SHP77 (cell line): Measurements from ENCODE around the gene ELMO1.

Source experiments
- DNase-seq, 2 experiments: peaks; one replicate each; lab custom pipeline; 2025; lab: John Stamatoyannopoulos, UW

The ELMO1 gene

DNA sequence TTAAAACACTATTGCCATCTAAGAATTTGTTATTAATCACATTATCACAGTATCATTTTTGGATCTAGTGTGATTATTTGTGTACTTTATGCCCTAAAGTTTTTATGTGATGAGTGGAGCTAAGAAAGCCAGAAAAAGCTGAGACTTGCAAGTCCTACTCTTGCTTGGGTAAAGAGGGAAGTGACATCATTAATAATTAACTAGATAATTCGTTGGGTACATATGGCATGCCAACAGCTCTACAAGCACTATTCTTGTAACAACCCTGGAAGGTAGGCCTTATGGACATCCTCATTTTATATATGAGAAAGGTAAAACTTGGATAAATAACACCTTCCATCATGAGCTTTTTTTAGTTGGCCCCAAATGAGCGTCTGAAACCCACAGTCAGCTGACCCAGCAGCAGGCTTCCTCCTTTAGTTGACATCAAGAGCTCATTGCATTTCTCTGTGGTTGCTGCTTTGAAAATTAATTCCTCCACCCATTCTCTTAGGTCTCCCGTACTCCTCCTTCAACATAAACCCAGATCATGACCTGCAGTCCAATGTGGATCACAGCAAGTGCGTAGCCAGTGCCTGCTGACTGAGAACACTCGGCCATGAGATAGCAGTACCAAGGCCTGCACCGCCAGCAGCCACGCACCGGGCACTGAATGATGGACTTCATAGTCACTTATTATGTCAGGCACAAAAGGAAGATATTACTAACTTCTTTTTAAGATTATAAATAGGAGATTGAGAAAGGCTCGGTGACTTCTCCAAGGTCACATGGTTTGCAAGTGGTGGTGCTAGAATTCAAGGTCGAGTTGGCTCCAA, 432.4 kb downstream of the ELMO1 start:
- DNase-seq: no peak

DNA sequence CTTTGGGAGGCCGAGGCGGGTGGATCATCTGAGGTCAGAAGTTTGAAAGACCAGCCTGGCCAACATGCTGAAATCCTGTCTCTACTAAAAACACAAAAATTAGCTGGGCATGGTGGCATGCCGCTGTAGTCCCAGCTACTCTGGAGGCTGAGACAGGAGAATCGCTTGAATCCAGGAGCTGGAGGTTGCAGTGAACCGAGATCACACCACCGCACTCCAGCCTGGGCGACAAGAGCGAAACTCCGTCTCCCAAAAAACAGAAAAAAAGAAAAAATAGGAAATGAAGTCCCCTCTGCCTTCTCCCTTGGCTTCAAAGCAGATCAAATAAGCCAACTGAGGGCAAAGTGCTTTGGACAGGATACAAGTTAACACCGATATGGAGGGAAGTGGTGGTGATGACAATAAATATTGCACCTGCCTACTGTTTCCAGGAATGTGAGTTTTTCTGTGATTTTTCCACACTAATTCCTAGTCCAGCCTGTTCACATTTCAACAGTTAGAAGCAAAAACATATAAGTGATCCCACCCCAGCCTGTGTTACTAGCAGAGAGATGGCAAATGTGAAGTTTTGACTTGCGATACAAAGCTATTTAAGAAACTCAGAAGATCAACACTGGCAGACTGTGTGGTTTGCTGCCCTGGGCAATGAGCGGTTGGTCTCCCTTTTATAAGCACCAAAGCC, 433.2 kb downstream of the ELMO1 start:
- DNase-seq: no peak

DNA sequence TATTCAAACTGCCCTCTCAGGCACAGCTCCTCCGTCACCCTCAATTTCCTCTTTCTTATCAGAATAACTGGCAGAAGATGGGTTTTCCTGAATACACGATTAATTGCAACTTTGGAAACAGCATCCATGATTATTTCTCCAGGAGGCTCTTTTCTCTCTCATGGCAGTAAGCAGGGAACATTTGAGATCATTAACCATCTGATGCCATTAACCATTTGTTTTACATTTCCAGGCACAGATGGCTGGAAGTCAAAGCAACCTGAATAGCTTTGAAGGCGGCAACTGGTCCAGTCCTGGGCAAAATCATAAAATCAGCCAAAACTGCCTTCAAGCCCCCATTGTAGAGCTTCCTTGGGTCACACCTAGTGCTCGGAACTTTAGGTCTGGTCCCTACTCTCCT, 434.9 kb downstream of the ELMO1 start:
- DNase-seq: no peak

DNA sequence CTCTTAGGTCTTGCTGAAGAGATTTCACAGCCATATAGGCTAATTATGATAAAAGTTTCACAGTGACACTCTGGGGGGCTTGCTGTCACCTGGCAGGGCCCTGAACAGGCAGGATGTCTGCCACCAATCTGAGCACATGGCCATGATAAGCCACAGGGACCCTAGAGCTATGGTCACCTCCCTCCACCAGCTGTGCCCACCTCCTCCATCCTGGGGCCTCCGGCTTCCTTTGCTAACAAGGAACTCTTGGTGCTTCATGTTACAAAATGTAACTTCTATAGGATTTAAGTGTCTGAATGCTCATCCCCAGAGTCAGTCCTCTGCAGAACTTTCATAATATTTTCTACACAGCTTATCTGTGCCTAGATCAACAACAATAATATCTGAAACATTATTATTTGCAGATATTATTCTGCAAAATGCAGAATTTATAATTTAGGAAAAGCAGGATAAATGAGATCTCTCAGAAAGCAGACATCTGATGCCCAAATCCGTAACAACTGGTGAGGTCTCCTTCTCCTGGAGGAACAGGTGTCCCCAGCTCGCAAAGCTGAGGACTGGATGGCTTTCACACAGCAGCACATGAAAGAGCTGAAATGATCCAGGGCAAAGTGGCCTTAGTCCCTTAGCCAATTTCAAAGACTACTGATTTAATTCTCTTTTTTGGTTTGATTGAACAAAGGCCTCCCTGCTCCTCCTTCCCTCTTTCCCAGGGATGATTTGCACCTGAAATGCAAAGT, 437.3 kb downstream of the ELMO1 start:
- no peak for DNase-seq

DNA sequence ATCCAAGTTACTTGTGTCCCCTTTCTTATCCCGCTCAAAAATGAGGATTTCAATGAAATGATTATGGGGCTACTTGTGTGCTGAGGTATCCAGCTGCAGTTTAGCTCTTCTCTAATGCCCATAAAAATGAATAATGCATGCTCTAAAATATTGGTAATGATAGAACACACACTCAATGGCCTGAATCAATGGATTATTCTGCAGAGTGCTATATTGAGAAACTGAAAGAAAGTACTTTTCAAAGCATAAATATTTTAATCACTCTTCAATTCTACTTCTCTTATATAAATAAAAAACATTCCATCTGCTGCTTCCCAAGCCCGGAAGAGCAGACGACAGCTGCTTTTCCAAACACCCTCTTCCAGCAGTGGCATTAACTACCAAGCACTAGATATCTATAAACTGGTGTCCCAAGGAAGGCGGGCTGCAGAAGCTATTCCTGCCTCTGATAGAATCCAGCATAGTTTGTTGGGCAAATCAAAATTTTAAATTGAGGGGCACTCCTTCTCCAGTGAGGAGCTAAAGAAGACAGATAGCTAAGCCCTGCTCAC, 439.5 kb downstream of the ELMO1 start:
- peak in 1 of 2 experiments; percentile 33 for DNase-seq

DNA sequence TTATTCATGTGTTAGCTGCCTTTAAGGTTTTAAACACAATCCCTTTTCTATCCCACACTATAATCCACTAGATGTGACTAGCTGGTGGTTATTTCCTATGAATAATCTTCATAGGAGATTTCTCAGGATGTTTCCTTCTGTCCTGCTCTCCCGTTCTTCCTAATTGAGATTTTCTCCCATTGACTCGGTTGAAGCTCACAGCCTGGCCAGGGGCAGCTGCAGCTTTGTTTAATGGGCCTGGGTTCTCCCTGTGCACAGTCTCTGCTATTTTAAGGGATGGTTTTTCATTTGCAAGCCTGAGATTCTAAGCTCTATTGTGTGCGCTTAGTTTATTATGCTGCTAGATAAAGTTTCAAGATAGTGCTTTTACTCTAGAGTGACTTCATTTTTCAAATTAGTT, 441.0 kb downstream of the ELMO1 start:
- no peak for DNase-seq

DNA sequence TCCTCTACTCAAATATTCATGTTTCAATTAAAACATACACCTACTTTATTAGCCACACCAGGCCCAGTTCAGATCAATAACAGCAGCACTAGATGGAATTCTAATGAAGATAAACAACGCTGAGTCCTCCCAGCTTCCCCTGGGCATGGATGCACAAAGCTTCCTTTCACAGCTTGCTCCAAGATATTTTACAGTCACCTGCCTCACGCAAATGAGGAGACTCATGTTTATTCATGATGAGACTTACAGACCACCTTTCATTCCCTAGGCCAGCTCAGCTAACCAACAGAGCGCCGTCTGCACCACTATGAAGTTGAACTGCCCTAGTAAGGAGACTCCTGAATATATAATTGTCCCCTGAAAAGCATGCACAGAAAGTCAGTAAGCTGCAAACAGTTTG, 441.4 kb downstream of the ELMO1 start:
- DNase-seq: peak in 1 of 2 experiments; percentile 10

DNA sequence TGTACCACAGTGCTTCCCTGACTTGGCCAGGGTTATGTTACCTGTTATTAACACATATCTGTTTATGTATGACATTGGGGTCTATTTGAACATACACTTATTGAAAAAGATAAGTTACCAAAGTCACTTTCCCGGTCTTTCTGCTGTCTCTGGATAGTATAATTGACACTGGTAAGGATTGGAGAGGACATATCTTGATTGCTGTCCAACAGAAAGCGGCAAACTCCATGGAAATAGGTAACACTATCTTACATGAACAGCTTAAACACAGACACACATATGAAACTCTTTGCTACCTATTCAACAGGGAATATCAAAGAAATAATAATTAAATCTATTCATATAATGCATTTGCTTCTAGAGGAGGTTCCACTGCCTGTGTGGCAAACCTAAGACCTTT, 441.9 kb downstream of the ELMO1 start:
- DNase-seq: no peak

DNA sequence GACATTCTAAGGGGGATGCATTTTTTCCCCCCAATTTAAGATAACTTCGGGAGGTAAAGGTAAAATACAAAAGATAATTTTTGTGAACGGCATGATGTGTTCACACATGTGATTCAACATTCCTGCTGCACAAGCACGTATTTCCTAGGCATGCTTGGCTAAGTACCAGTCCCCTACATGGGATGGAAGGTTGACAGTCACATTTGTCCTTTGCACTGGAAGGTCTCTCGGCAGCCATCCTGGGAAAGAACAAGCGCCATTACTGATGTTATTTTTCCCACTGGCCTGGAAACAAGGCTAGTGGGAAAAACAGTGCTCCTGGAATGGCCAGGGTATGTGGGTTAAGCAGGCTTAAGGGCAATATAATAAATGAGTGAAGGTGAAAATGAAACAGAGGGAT, 448.2 kb downstream of the ELMO1 start:
- no peak for DNase-seq

DNA sequence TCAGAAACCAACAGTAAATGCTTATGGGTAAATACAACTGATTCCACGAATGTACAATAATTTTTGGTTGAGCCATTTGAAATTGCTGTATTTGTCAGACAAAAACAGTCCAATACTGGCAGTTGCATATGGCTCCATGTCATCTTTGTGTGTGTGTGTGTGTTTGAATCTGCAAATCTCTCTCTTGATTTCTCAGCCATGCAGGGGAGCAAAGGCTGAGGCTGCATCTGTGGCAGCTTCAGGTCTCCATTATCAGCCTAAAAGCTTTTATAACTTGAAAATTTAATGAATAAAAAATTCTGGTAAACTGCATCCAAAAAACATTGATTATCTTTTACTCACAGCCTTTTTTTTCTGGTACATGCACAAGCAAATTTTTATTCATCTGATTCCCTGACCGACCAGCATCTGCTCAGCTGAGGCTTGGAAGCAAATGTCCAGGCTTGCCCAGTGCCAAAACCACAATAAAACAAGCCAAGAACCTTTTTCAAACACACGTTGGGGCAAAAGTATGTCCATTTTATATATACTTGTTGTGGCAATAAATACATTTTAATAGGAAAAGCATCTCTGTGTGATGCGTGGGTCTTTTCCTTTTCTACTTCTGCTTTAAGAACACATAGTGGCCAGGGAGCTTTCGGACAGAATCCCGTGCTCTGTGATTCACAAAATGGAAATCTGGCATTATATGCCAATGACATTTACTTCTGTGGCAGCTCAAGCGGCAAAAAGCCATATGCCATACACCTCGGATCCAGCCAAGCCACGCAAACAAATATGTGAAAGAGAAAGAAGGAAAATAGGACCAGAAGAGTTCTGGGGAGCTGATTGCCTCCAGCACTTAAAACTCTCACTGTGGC, 448.8 kb downstream of the ELMO1 start:
- no peak for DNase-seq

DNA sequence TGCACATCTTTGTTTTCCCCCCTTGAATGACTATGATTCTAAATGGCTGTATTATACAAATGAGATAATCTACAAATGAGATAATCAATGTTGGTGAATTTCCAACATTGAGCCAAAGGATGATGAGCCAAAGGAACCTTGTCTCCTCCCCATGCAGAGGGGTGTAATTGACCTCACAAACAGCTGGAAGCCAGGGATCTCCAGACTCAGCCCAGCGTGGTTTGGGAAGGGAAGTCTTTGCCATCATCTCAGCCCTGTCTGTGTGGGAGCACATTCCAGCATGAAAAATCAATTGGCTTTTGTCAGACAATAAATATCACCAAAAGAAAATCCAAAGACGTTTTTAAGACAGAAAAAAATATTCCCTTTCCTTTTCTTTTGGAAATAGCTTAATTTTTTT, 452.9 kb downstream of the ELMO1 start:
- DNase-seq: no peak

DNA sequence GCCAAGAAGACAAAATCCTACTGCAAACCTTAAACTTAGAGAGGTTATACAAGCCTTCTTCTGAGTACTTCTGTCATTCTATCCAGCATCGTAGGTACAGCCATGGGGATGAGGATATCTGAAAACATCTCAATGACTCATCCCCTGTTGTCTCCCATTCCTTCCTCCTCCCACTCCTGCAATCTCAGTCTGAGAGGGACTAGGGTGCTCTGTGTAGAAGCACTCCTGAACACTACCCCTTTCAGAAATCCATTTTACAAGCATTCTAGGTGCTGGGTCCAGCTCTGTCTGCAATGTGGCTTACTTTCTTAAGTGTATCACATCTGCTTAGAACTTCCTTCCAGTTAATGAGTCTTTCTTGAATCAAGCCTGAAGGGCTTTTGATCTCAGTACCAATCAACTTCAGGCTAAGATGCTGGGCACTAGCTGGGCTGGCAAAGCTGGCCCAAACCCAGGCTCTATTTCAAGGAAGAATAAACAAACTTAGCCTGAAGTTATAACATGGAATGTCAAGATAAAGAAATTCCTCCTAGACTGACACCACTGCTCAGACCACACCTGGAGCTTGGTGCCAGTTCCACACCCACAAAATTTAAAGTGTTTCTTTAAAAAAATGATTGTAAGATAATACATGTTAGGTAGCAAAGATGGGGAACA, 454.1 kb downstream of the ELMO1 start:
- DNase-seq: no peak

DNA sequence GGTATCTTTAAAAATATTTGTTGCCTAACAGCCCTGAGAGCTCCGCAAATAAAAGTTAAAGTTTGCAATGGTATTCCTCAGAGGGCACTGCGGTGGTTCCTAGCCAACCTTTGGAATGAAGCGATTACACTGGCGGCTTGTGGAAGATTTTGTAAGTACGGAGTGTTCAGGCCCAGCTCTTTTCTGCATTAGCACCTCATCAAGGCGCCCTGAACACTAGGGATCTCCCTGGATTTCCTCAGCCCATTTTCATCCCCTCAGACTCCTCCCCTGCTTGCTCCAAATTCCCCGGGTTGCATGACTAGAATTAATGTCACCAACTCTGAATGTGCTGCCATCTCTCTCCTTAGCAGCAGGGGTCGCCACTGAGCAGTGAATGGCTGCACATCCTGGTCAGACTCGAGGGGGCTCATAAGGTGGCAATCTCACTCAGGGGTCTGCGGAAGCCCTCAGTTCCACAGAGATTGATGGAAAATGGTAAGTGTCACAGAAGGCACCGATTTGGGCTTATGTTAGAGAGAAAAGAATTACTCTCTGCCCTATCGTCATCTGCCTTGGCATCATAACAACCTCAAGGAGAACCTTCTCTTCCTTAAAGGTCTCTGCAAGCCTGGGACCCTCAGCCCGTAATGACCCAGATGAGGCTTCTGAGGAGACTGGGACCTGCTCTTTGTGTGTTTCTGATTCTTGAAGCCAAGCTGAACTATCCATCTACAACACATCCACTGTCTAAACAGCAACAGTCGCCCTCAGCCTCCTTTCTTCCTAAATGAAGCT, 461.5 kb downstream of the ELMO1 start:
- DNase-seq: peak; percentile 38 to 61

DNA sequence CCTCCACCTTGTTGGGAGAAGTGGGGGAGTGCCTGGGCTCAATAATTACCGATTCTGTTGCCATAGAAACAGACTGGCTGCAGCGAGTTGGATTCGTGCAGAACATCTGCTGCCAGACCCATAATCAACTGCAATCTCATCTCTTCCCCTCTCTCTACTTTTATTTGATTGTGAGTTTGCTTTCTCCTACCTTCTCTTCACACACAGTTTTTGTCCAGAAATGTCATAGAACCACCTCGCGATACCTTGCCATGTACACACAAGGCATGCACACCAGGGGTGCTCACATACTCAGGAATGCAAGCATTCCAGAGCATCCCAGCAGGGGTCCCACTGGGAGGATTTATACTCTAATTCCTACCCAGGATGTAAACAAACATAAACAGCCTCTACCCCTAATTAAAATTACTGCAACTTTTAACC, 462.1 kb downstream of the ELMO1 start:
- peak in 1 of 2 experiments; percentile 30 for DNase-seq

DNA sequence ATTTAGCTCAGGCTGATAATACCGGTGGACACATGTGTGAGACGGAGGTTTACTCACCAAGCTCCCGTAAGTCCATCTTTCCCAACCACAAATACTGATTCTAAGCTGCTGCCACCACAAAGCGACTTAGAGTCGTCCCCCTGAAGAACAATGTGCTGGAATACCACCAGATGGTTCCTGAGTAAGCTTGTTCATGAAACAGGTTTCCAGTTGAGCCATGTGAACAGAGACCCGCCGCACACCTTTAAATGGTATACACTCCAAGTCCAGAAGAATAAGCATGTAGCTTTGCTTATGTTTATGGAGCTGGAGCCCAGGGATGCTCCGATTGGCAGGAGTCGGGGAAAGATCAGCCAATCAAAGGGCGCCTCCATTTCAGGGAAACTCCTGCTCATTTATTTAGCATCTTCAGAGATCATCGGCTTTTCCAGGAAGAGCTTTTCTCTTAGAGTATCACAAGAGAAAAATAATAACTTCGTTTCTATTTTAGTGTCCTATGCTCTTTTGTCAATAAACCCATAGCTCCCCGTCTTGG, 462.7 kb downstream of the ELMO1 start:
- DNase-seq: peak; percentile 86 to 88

DNA sequence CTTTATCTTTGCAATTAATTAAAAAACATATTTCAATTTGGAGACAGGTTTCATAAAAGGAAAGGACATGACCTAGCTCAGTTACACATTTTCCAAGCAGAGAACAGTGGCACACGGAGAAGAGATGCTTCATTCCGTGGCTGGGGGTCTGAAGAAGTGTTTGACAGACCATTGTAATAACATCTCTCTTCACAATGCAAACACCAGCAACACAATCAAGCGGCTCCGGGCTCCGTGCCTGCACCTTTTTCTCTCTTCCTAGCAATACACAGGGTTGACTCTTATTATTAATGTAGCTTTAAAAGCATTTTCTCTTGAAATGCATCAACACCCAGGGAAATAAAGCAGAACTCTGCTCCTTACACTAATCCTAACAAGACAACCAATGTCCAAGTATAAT, 463.3 kb downstream of the ELMO1 start:
- DNase-seq: peak; percentile 21 to 30

DNA sequence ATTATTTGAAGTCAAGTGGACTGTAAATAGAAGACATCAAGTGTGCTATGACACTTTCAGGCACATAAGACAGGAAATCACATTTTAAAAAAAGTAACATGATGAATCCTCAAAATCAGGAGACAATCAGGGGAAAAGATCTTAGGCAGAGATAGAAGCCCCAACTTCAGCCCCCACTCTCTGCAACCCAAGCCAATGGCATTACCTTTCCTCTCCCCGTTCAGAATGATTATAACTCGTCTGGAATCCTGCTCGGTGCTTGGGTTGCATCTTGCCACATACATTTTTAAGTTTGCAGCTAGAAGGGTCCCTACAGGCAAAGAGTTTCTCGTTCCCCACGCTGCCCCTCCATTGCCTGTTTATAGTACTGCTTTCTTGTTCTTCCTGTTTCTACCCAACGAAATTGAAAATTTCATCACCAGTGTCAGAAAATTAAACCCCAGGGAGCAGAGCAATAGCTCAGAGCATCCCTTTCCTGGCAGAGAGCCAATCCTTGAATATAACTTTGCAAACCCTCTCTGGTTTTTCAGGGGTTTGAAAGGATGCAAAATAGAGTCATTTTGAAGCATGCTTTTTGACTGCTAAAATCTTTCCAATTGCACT, 463.9 kb downstream of the ELMO1 start:
- DNase-seq: peak in 1 of 2 experiments; percentile 21

DNA sequence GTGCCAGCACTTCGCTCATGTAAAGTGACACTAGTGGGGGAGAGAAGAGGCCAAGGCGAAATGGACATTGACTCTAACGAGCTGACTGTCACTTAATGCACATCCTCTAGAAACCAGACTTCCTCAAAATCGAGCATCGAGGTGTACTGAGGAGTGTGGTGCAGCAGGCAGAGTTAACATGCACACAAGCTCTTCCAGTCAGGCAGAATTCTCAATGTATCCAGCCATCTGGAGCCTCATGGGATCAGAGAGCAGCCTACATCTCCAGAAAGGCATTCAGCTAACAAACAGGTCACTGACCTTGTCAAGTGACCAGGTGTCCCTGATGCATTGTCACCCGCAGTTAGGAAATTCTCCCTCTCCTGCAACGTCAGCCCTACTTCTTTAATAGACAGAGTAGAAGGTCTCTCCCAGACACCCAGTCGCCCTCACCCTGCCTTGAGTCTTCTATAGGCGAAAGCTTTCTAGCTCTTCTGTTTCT, 464.6 kb downstream of the ELMO1 start:
- DNase-seq: peak; percentile 81 to 83

DNA sequence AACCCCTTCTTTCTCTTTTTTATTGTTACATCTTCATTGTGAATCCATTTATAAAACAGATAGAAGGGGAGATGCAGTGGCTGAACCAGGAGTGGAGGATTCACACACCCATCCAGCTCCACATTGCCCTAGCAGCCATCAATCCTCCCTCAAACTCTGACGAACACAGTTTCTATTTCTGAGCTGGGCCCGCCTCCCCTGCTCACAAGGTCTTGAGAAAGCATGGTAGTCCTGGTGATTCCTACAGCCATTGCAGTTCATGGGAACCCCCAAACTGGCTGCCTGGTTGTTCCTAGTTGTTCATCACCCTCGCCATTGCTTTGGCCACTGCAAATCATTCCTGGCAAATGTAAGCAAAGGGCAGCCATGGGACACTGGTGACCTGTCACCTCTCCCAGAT, 465.9 kb downstream of the ELMO1 start:
- DNase-seq: no peak
